GM19238 (cell line): ENCODE data around the gene ITGAE.

Experiments used
- DNase-seq: peaks from one replicate; pipeline ENCODE4 v3.0.0; 2011; ENCODE audit warnings: low spot score; ENCODE audit not compliant: insufficient read length

Gene ITGAE

DNA sequence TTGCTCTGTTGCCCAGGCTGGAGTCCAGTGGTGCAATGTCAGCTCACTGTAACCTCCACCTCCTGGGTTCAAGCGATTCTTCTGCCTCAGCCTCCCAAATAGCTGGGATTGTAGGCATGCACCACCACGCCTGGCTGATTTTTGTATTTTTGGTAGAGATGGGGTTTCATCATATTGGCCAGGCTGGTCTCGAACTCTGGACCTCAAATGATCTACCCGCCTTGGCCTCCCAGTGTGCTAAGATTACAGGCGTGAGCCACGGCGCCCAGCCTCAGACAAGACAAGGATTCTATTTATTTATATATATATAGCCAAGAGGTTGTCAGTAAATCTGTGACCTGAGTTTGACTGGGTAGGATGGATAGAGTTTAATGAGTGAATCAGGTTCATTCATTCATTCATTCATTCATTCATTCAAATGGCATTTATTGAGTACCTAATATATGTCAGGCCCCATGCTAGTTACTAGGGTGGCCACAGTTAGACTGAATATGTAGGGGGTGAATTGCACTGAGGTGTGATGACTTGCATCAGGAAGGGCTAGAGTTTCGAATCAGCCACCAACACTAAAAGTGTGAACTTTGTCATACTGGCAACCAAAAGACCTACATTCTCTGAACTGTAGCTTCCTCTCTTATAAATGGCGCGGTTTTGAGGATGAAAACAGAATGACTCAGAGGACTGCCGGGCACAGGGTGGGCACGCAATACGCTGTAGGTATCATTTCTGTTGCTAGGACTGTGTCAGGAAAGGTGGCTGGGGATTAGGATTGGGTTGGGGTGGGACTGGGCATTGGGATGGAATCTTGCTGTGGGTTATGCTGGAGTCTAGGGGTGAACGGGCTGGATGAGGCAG, 37.8 kb downstream of the ITGAE start:
- DNase-seq: peak; percentile 49

DNA sequence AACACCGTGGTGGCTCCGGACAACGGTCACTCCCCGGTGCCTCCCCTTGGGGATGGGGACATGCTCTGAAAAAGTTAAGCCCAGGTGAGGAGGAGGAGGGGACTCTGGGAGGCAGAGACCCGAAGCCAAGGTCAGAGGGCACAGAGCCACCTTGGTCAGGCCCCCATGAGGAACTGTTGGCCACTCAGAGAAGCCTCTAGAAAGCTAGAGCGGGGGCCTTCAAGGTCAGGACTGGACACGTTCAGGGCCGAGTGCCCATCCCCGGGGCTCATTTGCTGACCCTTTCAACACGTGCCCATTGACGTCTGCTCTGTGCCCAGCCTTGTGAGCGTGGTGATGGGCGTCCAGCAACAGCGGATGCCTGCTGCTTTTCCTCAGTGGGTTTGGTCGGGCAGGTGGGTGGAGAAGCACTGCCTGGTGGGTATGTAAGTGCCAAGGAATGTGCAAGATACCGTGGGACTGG, 39.0 kb downstream of the ITGAE start:
- no peak for DNase-seq

- DNase-seq: no peak
Measured at GRCh38 chr17:3761036-3761917, 39.7 kb downstream of the ITGAE start.

- DNase-seq: no peak
Measured at GRCh38 chr17:3759597-3760216, 41.3 kb downstream of the ITGAE start.

GRCh38 chr17:3755335-3756030, 45.5 kb downstream of the ITGAE start:
- no peak for DNase-seq

DNA sequence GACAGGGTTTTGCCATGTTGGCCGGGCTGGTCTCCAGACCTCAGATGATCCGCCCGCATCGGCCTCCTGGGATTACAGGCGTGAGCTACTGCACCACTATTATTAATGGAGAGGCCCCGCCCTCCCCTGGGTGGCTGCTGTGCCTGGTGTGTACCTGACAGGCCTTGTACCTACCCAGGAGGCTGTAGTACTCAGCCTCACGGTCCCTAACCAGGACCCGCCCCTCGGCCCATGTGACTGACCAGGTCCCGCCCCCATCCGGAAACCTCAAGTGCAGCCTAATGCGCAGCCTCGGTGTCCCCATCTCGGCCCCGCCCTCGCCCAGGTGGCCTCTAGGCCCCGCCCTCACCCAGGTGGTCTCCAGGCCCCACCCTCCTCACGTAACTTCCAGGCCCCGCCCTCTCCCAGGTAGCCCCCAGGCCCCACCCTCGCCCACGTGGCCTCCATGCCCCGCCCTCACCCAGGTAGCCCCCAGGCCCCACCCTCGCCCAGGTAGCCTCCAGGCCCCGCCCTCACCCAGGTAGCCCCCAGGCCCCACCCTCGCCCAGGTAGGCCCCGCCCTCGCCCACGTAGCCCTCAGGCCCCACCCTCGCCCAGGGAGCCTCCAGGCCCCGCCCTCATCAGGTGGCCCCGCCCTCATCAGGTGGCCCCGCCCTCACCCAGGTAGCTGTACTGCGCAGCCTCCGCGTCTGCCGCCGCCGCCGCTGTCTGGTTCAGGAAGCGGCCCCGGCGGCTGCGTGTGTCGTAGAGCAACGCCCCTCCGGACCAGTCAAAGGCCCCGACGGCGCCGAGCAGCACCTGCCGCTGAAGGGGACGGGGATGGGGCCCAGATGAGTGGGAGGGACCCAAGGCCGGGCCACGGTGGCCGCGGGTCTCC, 46.3 kb downstream of the ITGAE start:
- DNase-seq: peak; percentile 51

DNA sequence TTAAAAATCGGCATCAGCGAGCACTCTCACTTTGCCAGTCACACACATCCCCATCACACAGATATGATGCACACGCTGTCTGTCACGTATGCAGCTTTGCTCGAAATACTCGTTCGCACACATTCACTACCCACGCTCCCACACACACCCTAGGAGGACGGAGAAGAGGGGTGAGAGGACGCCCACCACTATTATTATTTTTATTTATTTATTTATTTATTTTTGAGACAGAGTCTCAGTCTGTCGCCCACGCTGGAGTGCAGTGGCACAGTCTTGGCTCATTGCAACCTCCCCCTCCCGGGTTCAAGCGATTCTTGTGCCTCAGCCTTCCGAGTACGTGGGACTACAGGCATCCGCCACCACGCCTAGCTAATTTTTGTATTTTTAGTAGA, 46.9 kb downstream of the ITGAE start:
- no peak for DNase-seq

- DNase-seq: no peak
Measured at GRCh38 chr17:3753624-3754023, 47.4 kb downstream of the ITGAE start.

DNA sequence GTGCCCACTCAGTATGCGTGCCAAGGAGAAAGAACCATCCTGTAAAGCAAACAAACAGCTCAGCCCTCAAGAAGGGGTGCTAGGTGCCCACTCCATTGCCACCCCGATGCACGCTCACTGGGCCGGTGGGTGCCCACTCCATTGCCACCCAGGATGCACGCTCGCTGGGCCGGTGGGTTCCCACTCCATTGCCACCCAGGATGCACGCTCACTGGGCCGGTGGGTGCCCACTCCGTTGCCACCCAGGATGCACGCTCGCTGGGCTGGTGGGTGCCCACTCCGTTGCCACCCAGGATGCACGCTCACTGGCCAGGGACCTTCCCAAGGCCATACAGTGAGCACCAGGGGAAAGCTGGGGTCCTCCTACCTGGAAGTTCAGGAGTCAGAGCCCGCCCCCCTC, 49.2 kb downstream of the ITGAE start:
- DNase-seq: no peak

DNA sequence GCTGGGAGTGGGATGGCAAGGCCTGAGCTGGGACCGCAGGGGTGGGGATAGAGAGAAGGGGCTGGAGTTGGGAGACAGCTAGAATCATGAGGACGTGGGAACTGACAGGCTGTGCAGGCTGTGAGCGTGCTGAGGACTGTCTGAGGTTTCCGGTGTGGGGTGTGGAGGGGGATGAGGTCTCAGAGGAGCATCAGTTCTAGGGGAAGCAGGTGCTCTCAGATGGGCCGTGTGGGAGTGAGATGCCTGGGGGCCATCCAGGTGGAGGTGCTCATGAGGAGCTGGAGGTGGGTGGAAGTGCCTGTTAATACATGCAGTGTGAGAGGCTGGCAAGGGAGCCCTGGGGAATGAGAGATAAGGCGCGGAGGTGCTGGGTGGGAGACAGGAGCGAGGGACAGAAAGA, 50.1 kb downstream of the ITGAE start:
- DNase-seq: no peak

- no peak for DNase-seq
Measured at GRCh38 chr17:3750296-3750695, 50.7 kb downstream of the ITGAE start.

GRCh38 chr17:3748576-3748975, 52.4 kb downstream of the ITGAE start:
- no peak for DNase-seq

DNA sequence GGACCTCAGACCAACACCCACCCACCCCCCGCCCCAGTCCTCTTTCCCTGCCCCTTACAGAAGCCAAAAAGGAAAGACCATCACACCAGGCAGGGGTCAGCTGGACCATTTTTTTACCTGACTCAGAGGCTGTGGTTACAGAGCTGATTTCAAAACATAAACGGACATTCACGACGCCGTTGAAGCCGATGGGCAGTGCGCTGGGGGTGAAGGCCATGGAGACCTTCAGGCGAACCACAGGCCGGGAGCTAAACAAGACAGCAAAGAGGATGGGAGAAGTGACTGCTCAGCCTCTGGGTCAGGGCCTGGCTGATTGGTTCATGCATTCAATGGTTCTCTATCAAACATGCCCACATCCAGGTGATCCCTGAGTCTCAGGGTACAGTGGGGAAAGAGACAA, 53.2 kb downstream of the ITGAE start:
- DNase-seq: no peak

- no peak for DNase-seq
Measured at GRCh38 chr17:3745071-3745470, 55.9 kb downstream of the ITGAE start.

DNA sequence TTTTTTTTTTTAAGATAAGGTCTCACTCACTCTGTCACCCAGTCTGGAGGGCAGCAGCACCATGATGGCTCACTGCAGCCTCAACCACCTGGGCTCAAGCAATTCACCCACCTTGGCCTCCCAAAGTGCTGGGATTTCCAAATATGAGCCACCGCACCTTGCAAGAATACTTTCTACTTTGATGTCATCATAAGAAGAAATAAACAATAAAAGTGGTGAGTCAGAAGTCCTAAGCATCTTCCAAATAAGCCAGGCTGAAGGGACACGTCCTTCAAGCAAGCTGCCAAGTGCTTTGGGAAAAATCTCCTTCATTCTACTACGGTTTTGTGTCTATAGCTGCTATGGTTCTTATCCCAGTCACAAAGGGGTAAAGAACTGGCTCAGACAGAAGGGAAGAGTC, 57.0 kb downstream of the ITGAE start:
- no peak for DNase-seq

DNA sequence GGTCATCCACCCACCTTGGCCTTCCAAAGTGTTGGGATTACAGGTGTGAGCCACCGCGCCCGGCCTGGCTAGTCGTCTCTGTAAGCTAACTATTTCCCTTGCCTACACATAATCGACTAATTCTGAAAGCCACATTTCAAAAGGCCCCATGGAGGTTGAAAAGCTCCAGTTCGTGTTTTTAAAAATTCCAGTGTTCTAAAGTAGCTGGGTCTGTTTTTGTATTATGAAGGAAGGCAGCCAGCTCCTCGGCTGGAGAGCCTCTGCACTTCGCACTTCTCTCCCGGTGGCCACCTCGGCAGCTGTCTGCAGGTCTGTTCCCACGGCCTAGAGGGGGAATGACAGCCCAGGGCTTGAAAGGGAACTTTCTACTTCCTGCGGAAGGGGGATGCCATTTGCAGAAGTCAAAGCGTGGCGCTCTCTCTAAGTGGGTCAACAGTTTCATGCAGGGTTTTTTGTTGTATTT, 60.3 kb downstream of the ITGAE start:
- no peak for DNase-seq

DNA sequence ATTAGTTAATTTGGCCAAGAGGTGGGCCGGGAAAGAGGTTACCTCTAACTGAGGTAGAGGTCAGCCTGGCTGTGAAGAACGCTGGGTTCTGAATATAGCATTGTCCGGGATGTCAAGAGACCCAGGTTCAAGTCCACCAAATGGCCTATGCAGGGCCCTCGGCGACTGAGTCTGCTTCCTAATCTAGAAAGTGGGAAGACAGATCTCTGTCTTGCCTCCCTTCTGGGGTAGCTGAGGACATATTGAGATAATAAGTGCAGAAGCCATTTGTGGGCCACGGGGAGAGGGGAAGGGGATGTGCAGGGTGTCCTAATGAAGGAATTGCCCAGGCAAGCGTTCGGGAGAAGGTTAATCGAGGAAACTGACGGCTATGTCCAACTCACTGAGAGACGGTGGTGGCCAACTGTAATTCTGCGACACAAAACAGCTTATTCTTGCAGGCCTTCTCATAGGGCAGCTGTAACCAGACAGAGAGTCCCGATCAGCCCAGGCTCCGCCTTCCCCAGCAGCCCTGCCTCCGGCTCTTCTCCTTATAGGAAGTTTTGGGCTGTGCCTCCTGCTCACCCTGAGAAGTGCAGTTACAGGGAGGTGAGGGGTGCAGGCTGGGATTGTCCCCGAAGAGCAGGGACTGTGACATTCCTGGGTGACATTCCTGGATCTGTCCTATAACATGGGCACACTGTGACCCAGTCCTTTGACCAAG, 61.4 kb downstream of the ITGAE start:
- DNase-seq: no peak

DNA sequence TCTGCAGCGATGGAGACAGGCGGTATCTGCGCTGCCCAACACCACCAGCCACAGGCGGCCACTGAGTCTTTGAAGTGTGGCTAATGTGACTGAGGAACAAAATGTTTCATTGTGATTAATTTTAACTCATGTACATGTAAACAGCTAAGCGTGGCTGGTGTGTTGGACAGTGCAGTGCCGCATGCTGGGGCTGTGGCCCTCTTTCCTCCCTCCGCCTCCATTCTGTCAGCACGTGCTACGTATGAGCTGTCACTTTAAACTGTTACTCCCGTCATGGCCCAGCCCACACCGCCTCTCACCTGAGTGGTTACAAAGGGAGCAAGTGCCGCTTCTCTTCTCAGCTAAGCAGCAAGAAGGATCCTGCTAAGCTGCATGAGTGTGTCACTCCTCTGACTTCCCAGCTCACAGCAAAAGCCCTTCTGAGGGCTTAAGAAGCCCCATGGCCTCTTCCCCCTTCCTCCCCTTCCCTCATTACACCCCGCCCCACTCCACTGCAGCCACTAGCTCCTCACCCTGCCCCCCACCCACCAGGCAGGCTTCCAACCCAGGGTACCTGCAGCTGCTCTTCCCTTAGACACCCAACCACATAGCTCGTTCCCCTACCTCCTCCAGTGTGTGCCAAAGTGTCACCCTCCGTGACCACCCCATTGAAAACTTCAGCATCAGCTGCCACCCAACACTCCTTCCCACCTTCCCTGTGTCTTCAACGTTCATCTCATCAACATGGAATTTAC, 62.3 kb downstream of the ITGAE start:
- no peak for DNase-seq

- no peak for DNase-seq
Measured at GRCh38 chr17:3735515-3735914, 65.5 kb downstream of the ITGAE start.
